Endothelial cell of umbilical vein (primary cell): ENCODE data around the gene OR10J5.
A peak's percentile ranks its signal among the peaks of the same experiment; 100 is the strongest.

Experiments used
- CTCF ChIP-seq, 2 donors: IDR thresholded peaks; 1 replicate in 1 of 2; 2 replicates in 1 of 2; pipeline ENCODE4 v1.5.1; 2011; ENCODE audit warnings: low read length in 2 of 2, mild to moderate bottlenecking in 2 of 2, moderate library complexity in 2 of 2, control low read depth in 1 of 2, inconsistent platforms in 1 of 2, low read depth in 1 of 2; ENCODE audit not compliant: insufficient read depth in 1 of 2; ENCODE audit errors: extremely low read depth in 1 of 2
- EZH2 ChIP-seq: IDR thresholded peaks from 2 replicates; pipeline ENCODE4 v1.6.1; 2012; ENCODE audit warnings: borderline replicate concordance, low read depth, mild to moderate bottlenecking, moderate library complexity, low read length, inconsistent platforms; ENCODE audit not compliant: severe bottlenecking
- FOS ChIP-seq: IDR thresholded peaks from 2 replicates; pipeline ENCODE4 v1.6.1; 2011; ENCODE audit warnings: mild to moderate bottlenecking, low read length, moderate library complexity, borderline replicate concordance; ENCODE audit not compliant: insufficient read depth
- JUN ChIP-seq: IDR thresholded peaks from 2 replicates; pipeline ENCODE4 v1.6.1; 2011; ENCODE audit warnings: borderline replicate concordance, low read depth; ENCODE audit not compliant: insufficient read length, insufficient read depth
- MAX ChIP-seq: IDR thresholded peaks from 2 replicates; pipeline ENCODE4 v1.6.1; 2011; ENCODE audit not compliant: insufficient read depth, insufficient read length
- POLR2A ChIP-seq: IDR thresholded peaks from 2 replicates; pipeline ENCODE4 v1.6.1; 2012; ENCODE audit warnings: low read depth, mild to moderate bottlenecking, control low read depth, low read length
- POLR2AphosphoS5 ChIP-seq: IDR thresholded peaks from 2 replicates; pipeline ENCODE4 v1.6.1; 2012; ENCODE audit warnings: low read depth, mild to moderate bottlenecking, control low read depth, low read length, moderate library complexity; ENCODE audit not compliant: insufficient read depth

DNA sequence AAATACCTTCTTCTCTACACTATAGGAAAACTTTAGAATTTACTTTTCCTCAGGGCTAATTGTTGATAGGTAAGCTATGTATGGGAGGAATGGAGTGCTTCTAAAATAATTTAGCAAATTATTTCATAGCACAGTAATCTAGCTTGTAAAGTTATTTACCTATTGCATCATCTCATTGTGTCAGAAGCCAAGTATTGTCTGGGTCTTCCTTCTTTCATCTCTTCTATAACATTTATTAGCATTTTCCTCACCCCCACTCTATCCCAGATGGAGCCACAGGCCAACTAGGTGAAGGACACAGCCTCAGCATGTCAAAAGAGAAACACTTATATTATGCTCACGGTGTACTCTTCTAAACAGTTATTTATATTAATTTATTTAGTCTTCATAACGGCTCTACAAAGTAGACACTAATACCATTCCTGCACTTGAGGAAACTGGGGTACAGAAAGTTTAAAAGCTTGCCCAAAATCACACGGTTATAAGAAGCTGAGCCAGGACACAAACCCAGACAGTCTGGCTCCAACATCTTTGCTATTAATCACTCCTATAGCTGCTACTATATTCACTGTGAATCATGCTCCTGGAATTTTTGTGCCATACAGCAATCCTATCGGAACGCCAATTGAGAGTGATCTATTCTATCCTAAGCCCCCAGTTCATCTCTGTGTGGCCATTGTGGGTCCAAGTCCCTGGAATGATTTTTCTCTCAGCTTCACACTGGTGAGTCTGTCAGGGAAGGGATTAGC lies 43.1 kb downstream of the OR10J5 start:
- TF ChIP-seq CTCF (IDR thresholded peaks at IDR 0.05; ENCODE audit: extremely low read depth in 1 of 2, insufficient read depth in 1 of 2, low read depth in 1 of 2, low read length in 2 of 2) (no peak), POLR2AphosphoS5 (peak; percentile 47), MAX (no peak), POLR2A (peak; percentile 31), JUN (peak; percentile 50), FOS (peak; percentile 70), EZH2 (no peak)
